GM18870 (cell line): ENCODE results near the gene FNIP2.
"Not testable (repeated sequence)": the region's sequence is repeated elsewhere in the genome, so short reads cannot be mapped to it uniquely, and the experiment has no call there.

Source experiments
- ATAC-seq: cut with Tn5 transposase; IDR thresholded peaks from one replicate; pipeline ENCODE4 v1.9.1; 2021; ENCODE audit warnings: moderate library complexity; ENCODE audit not compliant: unreplicated experiment

The FNIP2 gene

GRCh38 chr4:158812543-158812942, 43.7 kb downstream of the FNIP2 start:
- ATAC-seq, result no peak

- ATAC-seq, result no peak
Measured at GRCh38 chr4:158813113-158813512, 44.3 kb downstream of the FNIP2 start.

GRCh38 chr4:158814207-158814606, 45.4 kb downstream of the FNIP2 start:
- no peak for ATAC-seq

- no peak for ATAC-seq
Measured at GRCh38 chr4:158814636-158815330, 46.0 kb downstream of the FNIP2 start.

- no peak for ATAC-seq
Measured at GRCh38 chr4:158816955-158817354, 48.1 kb downstream of the FNIP2 start.

- peak; percentile 53 for ATAC-seq
Measured at GRCh38 chr4:158817562-158818296, 48.9 kb downstream of the FNIP2 start.

GRCh38 chr4:158818560-158819140, 49.8 kb downstream of the FNIP2 start:
- ATAC-seq, result no peak

- ATAC-seq, result no peak
Measured at GRCh38 chr4:158819942-158820786, 51.3 kb downstream of the FNIP2 start.

GRCh38 chr4:158821228-158821971, 52.6 kb downstream of the FNIP2 start:
- peak; percentile 55 for ATAC-seq

GRCh38 chr4:158822348-158822747, 53.5 kb downstream of the FNIP2 start:
- no peak for ATAC-seq

- peak; percentile 44 for ATAC-seq
Measured at GRCh38 chr4:158823461-158823873, 54.6 kb downstream of the FNIP2 start.

GRCh38 chr4:158824425-158825274, 55.8 kb downstream of the FNIP2 start:
- ATAC-seq, result no peak

GRCh38 chr4:158825433-158826036, 56.7 kb downstream of the FNIP2 start:
- ATAC-seq, result no peak

- peak; percentile 51 for ATAC-seq
Measured at GRCh38 chr4:158826057-158826456, 57.2 kb downstream of the FNIP2 start.

- peak; percentile 27 for ATAC-seq
Measured at GRCh38 chr4:158826882-158827281, 58.1 kb downstream of the FNIP2 start.

- no peak for ATAC-seq
Measured at GRCh38 chr4:158827543-158827981, 58.7 kb downstream of the FNIP2 start.

GRCh38 chr4:158828151-158828550, 59.3 kb downstream of the FNIP2 start:
- ATAC-seq, result not testable (repeated sequence)

- no peak for ATAC-seq
Measured at GRCh38 chr4:158829254-158829653, 60.4 kb downstream of the FNIP2 start.

GRCh38 chr4:158833602-158834001, 64.8 kb downstream of the FNIP2 start:
- no peak for ATAC-seq
